Sigmoid colon (tissue), 4 donors: ENCODE data around the gene TNNI3K.

ENCODE experiments used
- CTCF ChIP-seq, 4 experiments: fragments of 450-650 bp in 3 of 4; fragments of 200-600 bp in 1 of 4; IDR thresholded peaks; one replicate each; pipeline ENCODE4 v1.5.1; 2016 to 2019; ENCODE audit warnings: antibody characterized with exemption in 4 of 4, mild to moderate bottlenecking in 3 of 4, moderate library complexity in 2 of 4
- EP300 ChIP-seq, 4 donors: sonication (generic); formaldehyde crosslinking; IDR thresholded peaks; one replicate each; pipeline ENCODE4 v1.6.1; 2017; ENCODE audit warnings: antibody characterized with exemption in 4 of 4
- POLR2A ChIP-seq, 2 donors: fragments of 450-650 bp; IDR thresholded peaks; one replicate each; pipeline ENCODE4 v1.6.1; 2016; ENCODE audit warnings: antibody characterized with exemption in 2 of 2, mild to moderate bottlenecking in 2 of 2, moderate library complexity in 2 of 2

GRCh38 chr1:74505928-74506710, 270.9 kb downstream of the TNNI3K start:
- TF ChIP-seq CTCF (IDR thresholded peaks at IDR 0.05) (no peak), POLR2A (IDR thresholded peaks at IDR 0.05) (no peak), EP300 (IDR thresholded peaks at IDR 0.05) (no peak)
